ENCODE data around the gene PRDX6.

DNA sequence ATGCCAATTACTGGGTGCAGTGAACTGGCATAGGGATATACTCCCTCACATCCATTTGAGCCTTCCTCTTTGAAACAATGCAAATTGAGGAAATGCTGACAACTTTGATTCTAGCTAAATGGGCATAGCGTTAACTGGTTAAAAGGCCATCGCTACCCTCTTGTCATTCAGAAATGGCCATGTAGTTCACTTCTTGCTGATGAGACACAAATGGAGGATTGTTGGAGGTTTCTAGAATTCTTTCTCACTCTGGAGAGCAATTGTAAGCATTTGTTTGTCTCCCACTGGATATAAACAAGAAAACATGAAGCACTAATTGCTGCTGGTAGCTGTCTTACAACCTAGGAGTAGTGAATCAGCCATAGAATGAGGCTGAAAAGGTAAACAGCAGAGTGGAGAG, 14.4 kb downstream of the PRDX6 start:
- TF ChIP-seq CTCF (IDR thresholded peaks at IDR 0.05; ENCODE audit: insufficient read depth, low read depth, low read length) (no peak), EZH2 (IDR thresholded peaks at IDR 0.05; ENCODE audit: insufficient read depth, low read length) (no peak)

Data from astrocyte (in vitro differentiated cells and primary cell).